Adrenal gland (tissue), 12 donors: ENCODE measurements around the gene CDIPT. TPM values are rescaled to one million over a fixed set of nuclear protein-coding genes. Genes with fewer than 3 reads are reported as not detected.

Experiments
- DNase-seq, 7 donors: peaks; one replicate each; pipeline ENCODE4 v3.0.0-alpha.2; 2019 to 2020
- H3K27ac ChIP-seq, 5 donors: fragments of 200-600 bp; sonication (generic) in 4 of 5; 1 replicate in 3 of 5; 2 replicates in 2 of 5; pipeline versions ENCODE4 v1.5.1 to v1.8.0; 2016 to 2020; ENCODE audit warnings: mild to moderate bottlenecking in 1 of 5
- H3K27me3 ChIP-seq: fragments of 200-600 bp; 2 replicates; pipeline ENCODE4 v1.8.0; 2021
- H3K36me3 ChIP-seq, 2 donors: fragments of 200-600 bp; replicated peaks in 1 of 2; 1 replicate in 1 of 2; 2 replicates in 1 of 2; pipeline versions ENCODE4 v1.5.1 to v1.8.0; 2018 to 2022
- H3K4me1 ChIP-seq, 2 donors: fragments of 200-600 bp; replicated peaks in 1 of 2; 1 replicate in 1 of 2; 2 replicates in 1 of 2; pipeline versions ENCODE4 v1.5.1 to v1.8.0; 2018 to 2021
- H3K4me3 ChIP-seq, 4 donors: fragments of 200-600 bp; sonication (generic) in 3 of 4; one replicate each; pipeline ENCODE4 v1.5.1; 2016 to 2018
- H3K9me3 ChIP-seq, 3 donors: fragments of 200-600 bp; sonication (generic) in 1 of 3; replicated peaks in 1 of 3; 1 replicate in 2 of 3; 2 replicates in 1 of 3; pipeline versions ENCODE4 v1.5.1 to v1.8.0; 2016 to 2021
- CTCF ChIP-seq, 6 experiments: fragments of 450-650 bp in 4 of 6; fragments of 200-600 bp in 2 of 6; sonication (generic) in 1 of 6; IDR thresholded peaks; 1 replicate in 5 of 6; 2 replicates in 1 of 6; pipeline versions ENCODE4 v1.5.1 to v1.8.0; 2016 to 2021; ENCODE audit warnings: antibody characterized with exemption in 6 of 6, mild to moderate bottlenecking in 2 of 6, moderate library complexity in 1 of 6
- POLR2A ChIP-seq, 2 donors: fragments of 450-650 bp; IDR thresholded peaks; one replicate each; pipeline ENCODE4 v1.6.1; 2017; ENCODE audit warnings: antibody characterized with exemption in 2 of 2, mild to moderate bottlenecking in 2 of 2, moderate library complexity in 1 of 2
- WGBS, 4 donors: extraction: QIAGEN DNeasy Blood & Tissue Kit in 2 of 4; methylation state at CpG; one replicate each; pipeline versions ENCODE4 v1.1.5 to v1.1.7; 2013 to 2017; 5-methylcytosine and 5-hydroxymethylcytosine counted together
- intact Hi-C, 2 donors: fragments of 100-400 bp; cut with DNase I; formaldehyde crosslinking; loops; one replicate each; pipeline versions ENCODE4 v1.14.1 to v1.15.0; 2022 to 2023
- polyA plus RNA-seq, 3 donors: library from polyadenylated mRNA; stranded (reverse); fragments of 200-250 nt in 2 of 3; fragments of 350-450 nt in 1 of 3; fragmentation: Illumina TruSeq in 1 of 3; extraction: RNeasy Lipid Tissue Mini Kit (QIAGEN cat#74804) in 1 of 3; gene quantifications; one replicate each; pipeline ENCODE4 v1.2.3, GENCODE V29; 2013 to 2014
- total RNA-seq, 9 donors: library from RNA; depleted of rRNA in 4 of 9; stranded (reverse); fragments of >200 nt in 4 of 9; fragments of 120-200 nt in 1 of 9; fragmentation: NEBNext Ultra II Directional in 1 of 9; extraction: Animal tissue kit (Norgen Biotek cat#: 25700) in 1 of 9; gene quantifications; one replicate each; pipeline versions ENCODE4 v1.1.0 to v1.2.4, GENCODE V29; 2013 to 2023
- donor health status: healthy with polysubstance abuse.
- donor health status: Bipolar disorder and iron deficiency.
- donor health status: DM: yes; HTN: yes; CAD: no.
- donor health status: DM: no; HTN: no; CAD: no.
- donor health status: DM: no; HTN: no; CAD: no.
- donor health status: DM: yes; HTN: yes; CAD: no.

CDIPT gene
- total and polyA plus RNA-seq, 12 donors: 44.9 to 203 (median 127) TPM

GRCh38 chr16:29811896-29812665 is 50.9 kb downstream of the CDIPT start, which contains the start of gene PRRT2:
Gene PRRT2, plus strand, starts transcription at chr16:29812193. Its CDS starts 862 bp downstream, at chr16:29813055.
- peaks cover 36 to 63% of the 10 kb centered on the region in 2 donors for H3K4me1 ChIP-seq
- DNase-seq: peak; percentile 64 to 84 (median 67)
- intact Hi-C loops: no loop called here
- no peaks in the 10 kb centered on the region for H3K9me3 ChIP-seq
- peaks cover 0 to 18% of the 10 kb centered on the region in 2 donors for H3K36me3 ChIP-seq
- no peaks in the 10 kb centered on the region for H3K27me3 ChIP-seq
- H3K4me3 ChIP-seq: peak within 1 kb of the TSS in 3 of 4 donors; percentile 15 to 59 (median 25)
- peak within 1 kb of the TSS; percentile 62 to 97 (median 82) for H3K27ac ChIP-seq
- no peak for TF ChIP-seq CTCF (IDR thresholded peaks at IDR 0.05)
- peak in 1 of 2 donors; percentile 25 for TF ChIP-seq POLR2A (IDR thresholded peaks at IDR 0.05)
- 2 to 4% (median 3%) methylated on average over 33 to 69 of the region's 69 CpGs for WGBS, 4 donors

GRCh38 chr16:29811170-29811895 is 51.7 kb downstream of the CDIPT start:
- TF ChIP-seq CTCF (IDR thresholded peaks at IDR 0.05) (no peak), POLR2A (IDR thresholded peaks at IDR 0.05) (peak; percentile 34 to 75)
- 1% methylated on average over 18 to 31 of the region's 31 CpGs for WGBS, 4 donors
- Histone ChIP-seq H3K27ac (peak overlapping the region; percentile 62 to 97 (median 82)), H3K36me3 (peaks cover 0 to 18% of the 10 kb centered on the region in 2 donors), H3K27me3 (no peaks in the 10 kb centered on the region), H3K9me3 (no peaks in the 10 kb centered on the region), H3K4me1 (peaks cover 34 to 61% of the 10 kb centered on the region in 2 donors), H3K4me3 (peak overlapping the region in 3 of 4 donors; percentile 15 to 59 (median 25))
- intact Hi-C loops: no loop called here
- peak; percentile 94 to 99 (median 98) for DNase-seq

- no peak for TF ChIP-seq POLR2A (IDR thresholded peaks at IDR 0.05)
- TF ChIP-seq CTCF (IDR thresholded peaks at IDR 0.05): no peak
- H3K27ac ChIP-seq: peak overlapping the region; percentile 62 to 97 (median 82)
- peaks cover 0 to 18% of the 10 kb centered on the region in 2 donors for H3K36me3 ChIP-seq
- no peak overlapping the region for H3K4me3 ChIP-seq
- intact Hi-C loops: no loop called here
- H3K4me1 ChIP-seq: peaks cover 34 to 61% of the 10 kb centered on the region in 2 donors
- DNase-seq: peak in 3 of 7 donors; percentile 12 to 36 (median 22)
- no peaks in the 10 kb centered on the region for H3K9me3 ChIP-seq
- WGBS, 4 donors: 18 to 28% (median 24%) methylated on average over 9 of the region's 9 CpGs
- H3K27me3 ChIP-seq: no peaks in the 10 kb centered on the region
Observed at GRCh38 chr16:29810699-29811169, 52.3 kb downstream of the CDIPT start.
